OCI-LY3 (cell line): ENCODE results near the gene C4B.
"Not testable (repeated sequence)": the region's sequence is repeated elsewhere in the genome, so short reads cannot be mapped to it uniquely, and the experiment has no call there.

Experiments
- CTCF ChIP-seq: fragments of 200-600, 300-600 bp; sonication (generic); IDR thresholded peaks from 2 replicates; pipeline ENCODE4 v1.5.1; 2014; ENCODE audit warnings: antibody characterized with exemption, low read length, low read depth
- EZH2phosphoT487 ChIP-seq: fragments of 200-600 bp; shearing (Covaris generic); IDR thresholded peaks from 2 replicates; pipeline ENCODE4 v1.6.1; 2018; ENCODE audit warnings: antibody characterized with exemption, mixed run types, low read depth

GRCh38 chr6:32012941-32013617 lies 1.5 kb upstream of the C4B start:
- TF ChIP-seq CTCF, EZH2phosphoT487: not testable (repeated sequence)
